Measurements from ENCODE around the gene EML6.

DNA sequence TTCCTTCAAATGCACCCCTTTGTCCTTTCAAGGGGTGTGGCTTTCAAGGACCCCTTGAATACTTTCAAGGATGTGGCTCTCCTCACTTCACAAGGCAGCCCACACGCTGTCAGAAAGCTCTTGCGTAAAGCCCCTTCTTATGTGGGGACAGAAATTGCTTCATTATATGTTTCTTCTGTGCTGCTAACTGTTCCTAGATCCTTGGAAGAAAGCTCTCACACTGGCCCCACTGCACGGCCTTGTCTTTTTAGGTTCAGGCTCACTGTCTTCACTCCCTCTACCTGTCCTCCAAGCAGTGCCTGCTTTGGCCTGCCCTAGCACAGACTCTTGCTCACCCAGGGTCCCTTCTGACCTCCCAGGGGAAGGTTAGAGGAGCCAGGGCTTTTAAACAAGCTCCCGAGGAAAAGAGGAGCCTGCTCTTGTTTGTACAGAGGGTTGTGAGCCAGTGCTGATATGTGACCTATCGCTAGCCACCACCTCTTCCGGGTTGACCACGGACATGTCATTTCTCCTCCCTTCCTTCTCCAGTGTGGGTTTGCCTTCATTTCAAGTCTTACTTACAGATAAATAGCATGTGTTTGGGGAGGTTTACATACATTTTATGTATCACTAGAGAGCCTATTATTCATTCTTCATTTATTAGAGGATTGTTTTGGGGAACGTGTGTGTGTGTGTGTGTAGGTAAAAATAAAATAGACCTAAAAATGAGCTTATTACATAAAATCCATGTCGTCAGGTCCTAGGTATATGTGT lies 232.1 kb downstream of the EML6 start:
- no peak for TF ChIP-seq EP300 (IDR thresholded peaks at IDR 0.05)
- TF ChIP-seq, protein P1, sequence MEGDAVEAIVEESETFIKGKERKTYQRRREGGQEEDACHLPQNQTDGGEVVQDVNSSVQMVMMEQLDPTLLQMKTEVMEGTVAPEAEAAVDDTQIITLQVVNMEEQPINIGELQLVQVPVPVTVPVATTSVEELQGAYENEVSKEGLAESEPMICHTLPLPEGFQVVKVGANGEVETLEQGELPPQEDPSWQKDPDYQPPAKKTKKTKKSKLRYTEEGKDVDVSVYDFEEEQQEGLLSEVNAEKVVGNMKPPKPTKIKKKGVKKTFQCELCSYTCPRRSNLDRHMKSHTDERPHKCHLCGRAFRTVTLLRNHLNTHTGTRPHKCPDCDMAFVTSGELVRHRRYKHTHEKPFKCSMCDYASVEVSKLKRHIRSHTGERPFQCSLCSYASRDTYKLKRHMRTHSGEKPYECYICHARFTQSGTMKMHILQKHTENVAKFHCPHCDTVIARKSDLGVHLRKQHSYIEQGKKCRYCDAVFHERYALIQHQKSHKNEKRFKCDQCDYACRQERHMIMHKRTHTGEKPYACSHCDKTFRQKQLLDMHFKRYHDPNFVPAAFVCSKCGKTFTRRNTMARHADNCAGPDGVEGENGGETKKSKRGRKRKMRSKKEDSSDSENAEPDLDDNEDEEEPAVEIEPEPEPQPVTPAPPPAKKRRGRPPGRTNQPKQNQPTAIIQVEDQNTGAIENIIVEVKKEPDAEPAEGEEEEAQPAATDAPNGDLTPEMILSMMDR (IDR thresholded peaks at IDR 0.05): no peak

Measured in upper lobe of left lung (tissue), 4 donors.